Measurements from ENCODE around the gene ITPKB. TPM values are rescaled to one million over a fixed set of nuclear protein-coding genes. Genes with fewer than 3 reads are reported as not detected.
A peak's percentile ranks its signal among the peaks of the same experiment; 100 is the strongest.

ITPKB gene
- total RNA-seq, 1 donor from 2014 or later = 1.6 TPM

GRCh38 chr1:226697929-226698544 is 41.0 kb downstream of the ITPKB start:
- Mint-ChIP-seq H3K27ac (no peak overlapping the region), H3K36me3 (peaks cover 5% of the 10 kb centered on the region)
- no peak overlapping the region for H3K27ac ChIP-seq

DNA sequence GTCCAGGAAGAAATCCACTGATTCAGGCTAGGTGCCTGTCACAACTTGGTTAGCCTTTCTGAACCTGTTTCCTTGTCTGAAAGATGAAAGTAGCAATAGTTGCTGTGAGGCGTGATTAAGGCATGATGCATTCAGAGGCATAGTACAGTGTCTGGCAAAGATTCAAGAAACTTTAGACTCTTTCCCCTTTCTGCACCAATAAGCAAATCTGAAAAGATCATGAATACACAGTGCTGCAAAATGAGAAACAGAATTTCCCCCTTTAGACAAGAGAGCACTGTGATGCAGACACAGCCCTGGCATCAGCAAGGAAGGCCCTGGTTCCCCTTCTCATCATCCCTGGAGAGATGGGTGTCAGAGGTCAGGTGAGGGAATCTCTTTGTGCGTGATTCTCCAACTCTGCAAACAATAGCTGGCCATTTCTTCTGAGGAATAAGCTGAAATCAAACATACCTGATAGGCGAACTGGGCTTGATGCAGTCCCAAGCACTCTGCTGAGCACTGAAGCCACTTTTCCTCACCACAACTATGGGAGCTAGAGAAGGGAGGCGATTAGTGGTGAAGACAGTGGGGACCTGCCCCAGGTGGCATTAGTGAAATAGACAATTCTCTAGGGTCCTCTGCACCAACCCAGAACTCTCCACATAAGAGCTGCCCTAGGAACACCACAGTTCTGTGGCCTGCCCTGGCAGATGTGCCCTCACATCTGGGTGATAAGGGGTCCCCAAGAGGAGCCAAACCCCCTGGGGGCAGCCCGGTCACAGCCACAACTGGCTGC is 41.7 kb downstream of the ITPKB start:
- Histone ChIP-seq H3K9ac (no peak overlapping the region), H3K4me2 (no peak overlapping the region), H3K4me3 (no peak overlapping the region), H3K36me3 (no peaks in the 10 kb centered on the region), H3K4me1 (no peaks in the 10 kb centered on the region), H3K9me3 (ENCODE audit: low read depth) (no peaks in the 10 kb centered on the region), H2AFZ (replicated peaks) (no peak overlapping the region), H4K20me1 (ENCODE audit: low read depth) (no peaks in the 10 kb centered on the region), H3K27ac (no peak overlapping the region), H3F3A (ENCODE audit: low read depth) (no peaks in the 10 kb centered on the region), H3K79me2 (ENCODE audit: low read depth) (no peaks in the 10 kb centered on the region), H3K27me3 (no peaks in the 10 kb centered on the region)
- no peak overlapping the region for H3K4me3 Mint-ChIP-seq
- H3K27me3 Mint-ChIP-seq (ENCODE audit: insufficient read depth, low read depth) = peaks cover 6% of the 10 kb centered on the region
- peaks cover 19% of the 10 kb centered on the region for H3K4me1 Mint-ChIP-seq
- no peak for DNase-seq (ENCODE audit: low spot score)
- no peaks in the 10 kb centered on the region for H3K9me3 Mint-ChIP-seq
- TF ChIP-seq EZH2 (IDR thresholded peaks at IDR 0.05) (no peak), EZH2phosphoT487 (IDR thresholded peaks at IDR 0.05) (no peak), CTCF (IDR thresholded peaks at IDR 0.05) (no peak)
- peaks cover 5% of the 10 kb centered on the region for H3K36me3 Mint-ChIP-seq
- peak overlapping the region; percentile 80 for H3K27ac Mint-ChIP-seq

More at GRCh38 chr1:226697929-226698544, 41.0 kb downstream of the ITPKB start:
- Histone ChIP-seq H4K20me1 (ENCODE audit: low read depth) (no peaks in the 10 kb centered on the region), H3K4me2 (no peak overlapping the region), H3K36me3 (no peaks in the 10 kb centered on the region), H3K9ac (no peak overlapping the region), H3F3A (ENCODE audit: low read depth) (no peaks in the 10 kb centered on the region), H3K79me2 (ENCODE audit: low read depth) (no peaks in the 10 kb centered on the region), H3K4me3 (no peak overlapping the region), H3K9me3 (ENCODE audit: low read depth) (no peaks in the 10 kb centered on the region), H3K27me3 (no peaks in the 10 kb centered on the region), H2AFZ (replicated peaks) (no peak overlapping the region), H3K4me1 (no peaks in the 10 kb centered on the region)
- TF ChIP-seq EZH2 (IDR thresholded peaks at IDR 0.05) (no peak), CTCF (IDR thresholded peaks at IDR 0.05) (no peak), EZH2phosphoT487 (IDR thresholded peaks at IDR 0.05) (no peak)
- Mint-ChIP-seq H3K4me1 (peaks cover 26% of the 10 kb centered on the region), H3K9me3 (no peaks in the 10 kb centered on the region), H3K27me3 (ENCODE audit: insufficient read depth, low read depth) (peaks cover 3% of the 10 kb centered on the region), H3K4me3 (no peak overlapping the region)
- no peak for DNase-seq (ENCODE audit: low spot score)

DNA sequence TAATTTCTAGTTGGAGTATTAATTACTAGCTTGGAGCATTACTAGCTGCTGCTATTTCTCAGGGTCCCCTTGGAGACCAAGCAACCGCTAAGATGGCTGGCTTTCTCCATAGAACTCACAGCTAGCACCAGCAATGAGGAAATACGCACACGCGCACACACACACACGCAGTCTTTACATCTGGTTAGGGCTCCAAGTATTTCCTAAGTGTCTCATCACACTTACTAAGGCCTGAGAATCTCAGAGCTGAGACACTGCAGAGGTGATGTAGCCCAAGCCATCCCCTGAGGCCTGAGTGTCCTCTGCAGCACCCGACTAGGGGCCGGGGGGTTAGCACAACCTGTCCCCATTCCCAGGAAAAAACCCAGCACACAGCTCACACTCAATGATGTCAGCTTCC is 42.5 kb downstream of the ITPKB start:
- H3K4me1 Mint-ChIP-seq = peaks cover 15% of the 10 kb centered on the region
- H3K79me2 ChIP-seq (ENCODE audit: low read depth) = no peaks in the 10 kb centered on the region
- no peak overlapping the region for H3K27ac ChIP-seq
- DNase-seq (ENCODE audit: low spot score) = no peak
- H3K36me3 ChIP-seq = no peaks in the 10 kb centered on the region
- no peaks in the 10 kb centered on the region for H3K9me3 ChIP-seq (ENCODE audit: low read depth)
- no peaks in the 10 kb centered on the region for H3F3A ChIP-seq (ENCODE audit: low read depth)
- peaks cover 6% of the 10 kb centered on the region for H3K27me3 Mint-ChIP-seq (ENCODE audit: insufficient read depth, low read depth)
- H3K9ac ChIP-seq = no peak overlapping the region
- no peak overlapping the region for H3K27ac Mint-ChIP-seq
- H3K4me3 ChIP-seq = no peak overlapping the region
- no peaks in the 10 kb centered on the region for H3K27me3 ChIP-seq
- no peak overlapping the region for H3K4me3 Mint-ChIP-seq
- no peak overlapping the region for H3K4me2 ChIP-seq
- H3K36me3 Mint-ChIP-seq = peaks cover 5% of the 10 kb centered on the region
- no peak overlapping the region for H2AFZ ChIP-seq (replicated peaks)
- no peak for TF ChIP-seq EZH2 (IDR thresholded peaks at IDR 0.05)
- TF ChIP-seq CTCF (IDR thresholded peaks at IDR 0.05) = no peak
- no peak for TF ChIP-seq EZH2phosphoT487 (IDR thresholded peaks at IDR 0.05)
- H3K4me1 ChIP-seq = no peaks in the 10 kb centered on the region
- no peaks in the 10 kb centered on the region for H4K20me1 ChIP-seq (ENCODE audit: low read depth)
- no peaks in the 10 kb centered on the region for H3K9me3 Mint-ChIP-seq
